ENCODE measurements around the gene PCSK2.

DNA sequence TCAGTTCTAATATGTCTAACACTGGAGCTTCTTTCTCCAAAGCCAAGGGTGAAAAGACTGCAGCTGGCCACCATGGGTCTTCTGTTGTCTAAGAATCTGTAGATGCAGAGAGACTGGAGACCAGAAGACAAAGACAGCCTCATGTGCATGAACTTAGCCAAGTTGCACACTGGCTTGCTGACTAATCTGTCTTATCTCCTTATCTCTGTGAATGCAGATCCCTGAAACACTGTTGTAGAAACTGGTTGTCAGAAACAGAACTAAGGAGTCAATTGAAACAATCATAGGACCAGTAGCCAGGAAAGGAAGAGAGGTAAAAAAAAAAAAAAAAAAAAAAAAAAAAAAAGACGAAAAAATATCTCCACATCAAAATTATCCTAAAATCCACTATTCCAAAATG lies 194.7 kb downstream of the PCSK2 start:
- TF ChIP-seq, protein P1, sequence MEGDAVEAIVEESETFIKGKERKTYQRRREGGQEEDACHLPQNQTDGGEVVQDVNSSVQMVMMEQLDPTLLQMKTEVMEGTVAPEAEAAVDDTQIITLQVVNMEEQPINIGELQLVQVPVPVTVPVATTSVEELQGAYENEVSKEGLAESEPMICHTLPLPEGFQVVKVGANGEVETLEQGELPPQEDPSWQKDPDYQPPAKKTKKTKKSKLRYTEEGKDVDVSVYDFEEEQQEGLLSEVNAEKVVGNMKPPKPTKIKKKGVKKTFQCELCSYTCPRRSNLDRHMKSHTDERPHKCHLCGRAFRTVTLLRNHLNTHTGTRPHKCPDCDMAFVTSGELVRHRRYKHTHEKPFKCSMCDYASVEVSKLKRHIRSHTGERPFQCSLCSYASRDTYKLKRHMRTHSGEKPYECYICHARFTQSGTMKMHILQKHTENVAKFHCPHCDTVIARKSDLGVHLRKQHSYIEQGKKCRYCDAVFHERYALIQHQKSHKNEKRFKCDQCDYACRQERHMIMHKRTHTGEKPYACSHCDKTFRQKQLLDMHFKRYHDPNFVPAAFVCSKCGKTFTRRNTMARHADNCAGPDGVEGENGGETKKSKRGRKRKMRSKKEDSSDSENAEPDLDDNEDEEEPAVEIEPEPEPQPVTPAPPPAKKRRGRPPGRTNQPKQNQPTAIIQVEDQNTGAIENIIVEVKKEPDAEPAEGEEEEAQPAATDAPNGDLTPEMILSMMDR (conservative IDR thresholded peaks at IDR 0.05; ENCODE audit: low read length): no peak
- no peak for TF ChIP-seq EZH2phosphoT487 (IDR thresholded peaks at IDR 0.05; ENCODE audit: borderline replicate concordance, low read depth, low read length)
